ENCODE data around the gene ASTE1.
"Not testable (repeated sequence)": the region's sequence is repeated elsewhere in the genome, so short reads cannot be mapped to it uniquely, and the experiment has no call there.

ASTE1 gene

DNA sequence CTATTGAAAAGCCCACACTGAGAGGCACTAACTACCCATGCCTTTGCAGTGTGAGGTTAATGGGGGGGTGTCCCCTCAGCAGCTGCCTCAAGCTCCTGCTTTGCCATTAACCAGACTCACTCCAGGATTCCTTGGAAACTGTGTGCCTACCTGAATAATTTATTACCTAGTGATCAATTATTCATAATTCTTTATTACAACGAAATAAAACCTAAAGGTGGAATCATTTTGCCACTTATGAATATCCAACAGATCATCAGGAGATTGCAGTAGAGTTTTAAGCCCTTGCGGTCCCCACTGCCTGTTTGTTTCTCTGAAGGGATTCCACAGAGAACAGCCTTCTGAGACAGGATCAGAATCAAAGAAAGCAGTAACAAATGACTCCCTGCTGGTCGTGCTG is 23.4 kb upstream of the ASTE1 start:
- TF ChIP-seq, protein P1, sequence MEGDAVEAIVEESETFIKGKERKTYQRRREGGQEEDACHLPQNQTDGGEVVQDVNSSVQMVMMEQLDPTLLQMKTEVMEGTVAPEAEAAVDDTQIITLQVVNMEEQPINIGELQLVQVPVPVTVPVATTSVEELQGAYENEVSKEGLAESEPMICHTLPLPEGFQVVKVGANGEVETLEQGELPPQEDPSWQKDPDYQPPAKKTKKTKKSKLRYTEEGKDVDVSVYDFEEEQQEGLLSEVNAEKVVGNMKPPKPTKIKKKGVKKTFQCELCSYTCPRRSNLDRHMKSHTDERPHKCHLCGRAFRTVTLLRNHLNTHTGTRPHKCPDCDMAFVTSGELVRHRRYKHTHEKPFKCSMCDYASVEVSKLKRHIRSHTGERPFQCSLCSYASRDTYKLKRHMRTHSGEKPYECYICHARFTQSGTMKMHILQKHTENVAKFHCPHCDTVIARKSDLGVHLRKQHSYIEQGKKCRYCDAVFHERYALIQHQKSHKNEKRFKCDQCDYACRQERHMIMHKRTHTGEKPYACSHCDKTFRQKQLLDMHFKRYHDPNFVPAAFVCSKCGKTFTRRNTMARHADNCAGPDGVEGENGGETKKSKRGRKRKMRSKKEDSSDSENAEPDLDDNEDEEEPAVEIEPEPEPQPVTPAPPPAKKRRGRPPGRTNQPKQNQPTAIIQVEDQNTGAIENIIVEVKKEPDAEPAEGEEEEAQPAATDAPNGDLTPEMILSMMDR (IDR thresholded peaks at IDR 0.05; ENCODE audit: extremely low read depth, missing control alignments): no peak
- no peak for DNase-seq (ENCODE audit: low spot score)

DNA sequence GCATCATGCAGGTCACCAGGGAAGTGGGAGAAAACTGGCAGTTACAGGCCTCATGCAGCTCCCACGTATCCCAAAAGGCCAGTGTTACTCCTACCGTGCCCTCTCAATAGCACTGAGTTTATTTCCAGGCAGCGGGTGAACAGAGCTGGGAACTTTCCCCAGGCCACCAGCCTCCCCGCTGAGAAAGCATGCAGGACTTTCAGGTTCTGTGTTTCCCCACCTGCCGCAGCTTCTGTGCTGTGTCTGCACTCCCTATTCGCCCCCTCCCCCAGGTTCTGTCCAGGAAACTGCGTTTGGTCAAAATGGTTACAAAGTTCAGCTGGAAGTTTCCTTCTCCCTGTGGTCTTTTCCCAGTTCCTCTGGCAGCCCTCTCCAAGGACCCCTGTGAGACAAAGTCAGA is 21.4 kb upstream of the ASTE1 start:
- no peak for DNase-seq (ENCODE audit: low spot score)
- TF ChIP-seq, protein P1 (IDR thresholded peaks at IDR 0.05; ENCODE audit: extremely low read depth, missing control alignments): no peak

DNA sequence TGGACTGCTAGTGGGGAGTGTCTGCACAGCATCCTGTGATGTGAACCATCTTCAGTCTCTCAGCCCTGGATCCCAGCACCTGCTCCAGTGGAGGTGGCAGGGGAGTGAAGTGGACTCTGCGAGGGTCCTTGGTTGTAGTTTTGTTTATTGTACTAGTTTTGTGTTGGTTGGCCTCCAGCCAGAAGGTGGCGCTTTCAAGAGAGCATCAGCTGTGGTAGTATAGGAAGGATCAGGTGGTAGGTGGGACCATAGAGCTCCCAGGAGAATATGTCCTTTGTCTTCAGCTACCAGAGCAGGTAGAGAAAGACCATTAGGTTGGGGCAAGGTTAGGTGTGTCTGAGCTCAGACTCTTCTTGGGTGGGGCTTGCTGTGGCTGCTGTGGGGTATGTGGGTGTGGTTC is 21.0 kb upstream of the ASTE1 start:
- TF ChIP-seq, protein P1 (IDR thresholded peaks at IDR 0.05; ENCODE audit: extremely low read depth, missing control alignments): no peak
- DNase-seq (ENCODE audit: low spot score): no peak

DNA sequence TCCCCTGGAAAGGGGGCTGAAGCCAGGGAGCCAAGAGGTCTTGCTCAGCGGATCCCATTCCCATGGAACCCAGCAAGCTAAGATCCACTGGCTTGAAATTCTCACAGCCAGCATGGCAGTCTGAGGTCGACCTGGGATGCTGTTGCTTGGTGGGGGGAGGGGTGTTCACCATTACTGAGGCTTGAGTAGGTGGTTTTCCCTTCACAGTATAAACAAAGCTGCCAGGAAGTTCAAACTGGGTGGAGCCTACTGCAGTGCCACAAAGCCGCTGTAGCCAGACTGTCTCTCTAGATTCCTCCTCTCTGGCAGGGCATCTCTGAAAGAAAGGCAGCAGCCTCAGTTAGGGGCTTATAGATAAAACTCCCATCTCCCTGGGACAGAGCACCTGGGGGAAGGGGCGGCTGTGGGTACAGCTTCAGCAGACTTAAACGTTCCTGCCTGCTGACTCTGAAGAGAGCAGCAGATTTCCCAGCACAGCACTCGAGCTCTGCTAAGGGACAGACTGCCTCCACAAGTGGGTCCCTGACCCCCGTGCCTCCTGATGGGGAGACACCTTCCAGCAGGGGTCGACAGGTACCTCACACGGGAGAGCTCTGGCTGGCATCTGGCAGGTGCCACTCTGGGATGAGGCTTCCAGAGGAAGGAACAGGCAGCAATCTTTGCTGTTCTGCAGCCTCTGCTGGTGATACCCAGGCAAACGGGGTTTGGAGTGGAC is 15.8 kb upstream of the ASTE1 start:
- DNase-seq (ENCODE audit: low spot score): not testable (repeated sequence)

DNA sequence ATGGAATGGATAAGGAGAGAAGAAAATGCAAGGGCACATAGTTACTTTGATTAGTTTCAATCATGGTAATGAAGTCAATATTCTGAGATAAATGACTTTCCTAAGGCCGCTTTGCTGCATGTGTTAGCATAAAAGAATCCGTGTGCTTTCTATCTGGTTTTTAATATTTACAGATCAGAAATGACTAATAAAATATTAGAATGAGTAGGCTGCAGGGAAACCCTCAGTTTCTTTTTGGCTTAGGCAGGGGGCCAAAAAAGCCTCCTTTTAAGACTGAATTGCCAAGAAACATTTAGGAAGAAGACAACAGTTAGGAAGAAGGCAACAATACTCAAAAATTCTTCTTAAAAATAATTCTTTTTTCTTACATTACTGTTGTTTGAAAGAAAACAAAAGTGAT is 11.7 kb upstream of the ASTE1 start:
- TF ChIP-seq, protein P1 (IDR thresholded peaks at IDR 0.05; ENCODE audit: extremely low read depth, missing control alignments): no peak

DNA sequence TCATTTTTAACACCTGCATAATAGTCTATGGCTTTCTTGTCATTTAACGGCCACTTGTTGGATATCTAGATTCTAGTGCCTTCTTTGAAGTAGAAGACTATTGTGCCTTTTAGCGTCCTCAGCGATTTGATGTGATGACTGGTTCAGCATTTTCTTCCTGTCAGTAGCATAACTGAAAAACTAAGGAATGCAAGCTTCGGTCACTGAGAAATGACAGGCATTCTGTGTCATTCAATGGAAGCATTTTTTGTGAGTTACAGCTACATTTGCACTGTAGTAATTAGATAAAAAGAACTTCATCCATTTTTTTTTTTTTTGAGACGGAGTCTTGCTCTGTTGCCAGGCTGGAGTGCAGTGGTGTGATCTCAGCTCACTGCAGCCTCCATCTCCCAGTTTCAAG is 10.4 kb upstream of the ASTE1 start:
- TF ChIP-seq, protein P1 (IDR thresholded peaks at IDR 0.05; ENCODE audit: extremely low read depth, missing control alignments): no peak
- no peak for DNase-seq (ENCODE audit: low spot score)

More for the DNA sequence above, 11.7 kb upstream of the ASTE1 start:
- no peak for DNase-seq (ENCODE audit: low spot score)

DNA sequence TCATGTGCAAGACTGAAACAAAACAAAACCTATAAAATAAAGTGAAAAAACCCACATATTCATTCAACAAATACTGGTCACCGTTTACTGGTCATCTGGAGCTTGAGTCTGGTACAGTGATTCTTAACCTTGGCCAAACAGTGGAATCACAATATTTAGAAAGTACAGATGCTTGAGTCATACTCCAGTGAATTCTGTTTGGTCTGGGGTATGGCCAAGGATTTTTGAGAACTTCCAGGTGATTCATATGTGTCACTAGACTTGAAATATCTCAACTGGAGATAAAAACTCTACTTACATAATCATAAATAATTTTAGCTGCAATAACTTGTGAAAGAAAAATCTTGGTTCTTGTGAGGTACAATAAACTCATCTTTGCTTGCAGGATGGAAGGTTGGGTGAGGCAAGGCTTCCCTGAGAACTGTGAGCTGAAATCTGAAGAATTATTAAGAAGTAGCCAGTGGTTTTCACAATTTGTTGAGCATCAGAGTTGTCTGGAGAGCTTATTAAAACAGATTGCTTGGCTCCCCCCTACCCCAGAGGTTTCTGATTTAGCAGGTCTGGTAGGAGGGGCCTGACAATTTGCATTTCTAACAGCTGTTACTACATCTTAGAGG is 9.7 kb upstream of the ASTE1 start:
- TF ChIP-seq, protein P1 (IDR thresholded peaks at IDR 0.05; ENCODE audit: extremely low read depth, missing control alignments): no peak
- DNase-seq (ENCODE audit: low spot score): no peak

Measured in GM20000 (cell line).